Liver (tissue), 9 donors: Measurements from ENCODE around the gene CDH4. TPM values are rescaled to one million over a fixed set of nuclear protein-coding genes. Genes with fewer than 3 reads are reported as not detected.

Source experiments
- DNase-seq: peaks from one replicate; pipeline ENCODE4 v3.0.0-alpha.2; 2017; ENCODE audit warnings: low spot score
- H3K27ac ChIP-seq, 2 donors: one replicate each; pipeline ENCODE4 v1.7.0; 2013; ENCODE audit warnings: inconsistent platforms in 2 of 2, low read length in 2 of 2, control low read depth in 1 of 2, low read depth in 1 of 2, mild to moderate bottlenecking in 1 of 2
- H3K27me3 ChIP-seq, 4 donors: one replicate each; pipeline versions ENCODE4 v1.6.1 to v1.7.0; 2013; ENCODE audit warnings: low read length in 3 of 4, inconsistent platforms in 1 of 4, mild to moderate bottlenecking in 1 of 4, moderate library complexity in 1 of 4; ENCODE audit not compliant: control insufficient read depth in 4 of 4, insufficient read depth in 4 of 4
- H3K36me3 ChIP-seq, 4 donors: one replicate each; pipeline versions ENCODE4 v1.6.1 to v1.7.0; 2013; ENCODE audit warnings: low read length in 3 of 4, mild to moderate bottlenecking in 3 of 4, low read depth in 1 of 4, moderate library complexity in 1 of 4; ENCODE audit not compliant: control insufficient read depth in 4 of 4, insufficient read depth in 3 of 4
- H3K4me1 ChIP-seq, 4 donors: one replicate each; pipeline versions ENCODE4 v1.6.1 to v1.7.0; 2013; ENCODE audit warnings: low read length in 3 of 4, mild to moderate bottlenecking in 3 of 4, moderate library complexity in 1 of 4; ENCODE audit not compliant: control insufficient read depth in 4 of 4, insufficient read depth in 4 of 4
- H3K4me3 ChIP-seq, 3 donors: one replicate each; pipeline versions ENCODE4 v1.6.1 to v1.7.0; 2013; ENCODE audit warnings: low read length in 3 of 3, control low read depth in 1 of 3, low read depth in 1 of 3, mild to moderate bottlenecking in 1 of 3
- H3K9ac ChIP-seq, 2 donors: one replicate each; pipeline ENCODE4 v1.7.0; 2013; ENCODE audit warnings: low read length in 2 of 2, mild to moderate bottlenecking in 2 of 2, moderate library complexity in 2 of 2, control low read depth in 1 of 2, low read depth in 1 of 2
- H3K9me3 ChIP-seq, 4 donors: one replicate each; pipeline versions ENCODE4 v1.6.1 to v1.7.0; 2013; ENCODE audit warnings: low read length in 3 of 4; ENCODE audit not compliant: control insufficient read depth in 4 of 4
- EGR1 ChIP-seq, 2 donors: IDR thresholded peaks; 2 replicates each; pipeline ENCODE4 v1.6.1; 2016 to 2018; ENCODE audit warnings: antibody characterized with exemption in 2 of 2, low read depth in 2 of 2
- FOXA1 ChIP-seq: IDR thresholded peaks from 2 replicates; pipeline ENCODE4 v1.6.1; 2016; ENCODE audit warnings: antibody characterized with exemption
- FOXA2 ChIP-seq: IDR thresholded peaks from 2 replicates; pipeline ENCODE4 v1.6.1; 2016; ENCODE audit warnings: antibody characterized with exemption
- GABPA ChIP-seq, 2 donors: IDR thresholded peaks in 1 of 2; conservative IDR thresholded peaks in 1 of 2; 2 replicates each; pipeline ENCODE4 v1.6.1; 2016; ENCODE audit warnings: antibody characterized with exemption in 2 of 2, mild to moderate bottlenecking in 1 of 2, moderate library complexity in 1 of 2
- HNF4A ChIP-seq, 2 donors: conservative IDR thresholded peaks; 2 replicates each; pipeline ENCODE4 v1.6.1; 2016; ENCODE audit warnings: antibody characterized with exemption in 2 of 2, mild to moderate bottlenecking in 2 of 2
- HNF4G ChIP-seq: IDR thresholded peaks from 2 replicates; pipeline ENCODE4 v1.6.1; 2016; ENCODE audit warnings: antibody characterized with exemption
- JUND ChIP-seq, 2 donors: IDR thresholded peaks; 2 replicates each; pipeline ENCODE4 v1.6.1; 2016; ENCODE audit warnings: antibody characterized with exemption in 2 of 2
- NR2F2 ChIP-seq: IDR thresholded peaks from 2 replicates; pipeline ENCODE4 v1.6.1; 2016; ENCODE audit warnings: antibody characterized with exemption
- RAD21 ChIP-seq, 2 donors: IDR thresholded peaks; 2 replicates each; pipeline ENCODE4 v1.6.1; 2016; ENCODE audit warnings: antibody characterized with exemption in 2 of 2, mild to moderate bottlenecking in 2 of 2
- RXRA ChIP-seq, 2 donors: IDR thresholded peaks; 2 replicates each; pipeline ENCODE4 v1.6.1; 2017 to 2018; ENCODE audit warnings: antibody characterized with exemption in 2 of 2, mild to moderate bottlenecking in 1 of 2
- SP1 ChIP-seq: IDR thresholded peaks from 2 replicates; pipeline ENCODE4 v1.6.1; 2018; ENCODE audit warnings: antibody characterized with exemption, mild to moderate bottlenecking
- TAF1 ChIP-seq: conservative IDR thresholded peaks from 2 replicates; pipeline ENCODE4 v1.6.1; 2016; ENCODE audit warnings: antibody characterized with exemption, mild to moderate bottlenecking
- YY1 ChIP-seq: IDR thresholded peaks from 2 replicates; pipeline ENCODE4 v1.6.1; 2016; ENCODE audit warnings: antibody characterized with exemption, mild to moderate bottlenecking
- WGBS: extraction: QIAGEN DNeasy Blood & Tissue Kit; methylation state at CpG from one replicate; pipeline ENCODE4 v1.1.7; 2013; 5-methylcytosine and 5-hydroxymethylcytosine counted together
- polyA plus RNA-seq, 2 donors: library from polyadenylated mRNA; stranded (reverse) in 1 of 2; unstranded in 1 of 2; fragments of 200-250 nt in 1 of 2; fragments of >200 nt in 1 of 2; fragmentation: Nextera tagmentation in 1 of 2; extraction: Ambion mirVana in 1 of 2; gene quantifications; one replicate each; pipeline versions ENCODE4 v1.2.1 to v1.2.3, GENCODE V29; 2013 to 2015
- total RNA-seq, 2 donors: library from RNA; depleted of rRNA; stranded (reverse); fragments of >200 nt; gene quantifications; one replicate each; pipeline ENCODE4 v1.2.3, GENCODE V29; 2014
- TF ChIP-seq, protein P1 (sequence below): IDR thresholded peaks from 2 replicates; pipeline ENCODE4 v1.6.1; 2016; ENCODE audit warnings: antibody characterized with exemption, mild to moderate bottlenecking
- TF ChIP-seq, protein P2 (sequence below): IDR thresholded peaks from 2 replicates; pipeline ENCODE4 v1.6.1; 2016; ENCODE audit warnings: antibody characterized with exemption
- TF ChIP-seq, protein P3 (sequence below): IDR thresholded peaks from 2 replicates; pipeline ENCODE4 v1.6.1; 2016; ENCODE audit warnings: antibody characterized with exemption
- TF ChIP-seq, protein P4 (sequence below): fragments of 150-350 bp; IDR thresholded peaks from 2 replicates; pipeline ENCODE4 v1.5.1; 2017; ENCODE audit warnings: improper control_type of control experiment, low read depth, low read length; ENCODE audit not compliant: missing input control
- TF ChIP-seq, protein P5 (sequence below): IDR thresholded peaks from 2 replicates; pipeline ENCODE4 v1.6.1; 2016; ENCODE audit warnings: antibody characterized with exemption
- donor health status: healthy.
- donor health status: healthy.
- donor health status: healthy.
- donor health status: healthy.
- donor health status: healthy.

CDH4 gene
- total and polyA plus RNA-seq, 4 donors = 0.03 to 0.25 (median 0.19) TPM; not detected in 1

DNA sequence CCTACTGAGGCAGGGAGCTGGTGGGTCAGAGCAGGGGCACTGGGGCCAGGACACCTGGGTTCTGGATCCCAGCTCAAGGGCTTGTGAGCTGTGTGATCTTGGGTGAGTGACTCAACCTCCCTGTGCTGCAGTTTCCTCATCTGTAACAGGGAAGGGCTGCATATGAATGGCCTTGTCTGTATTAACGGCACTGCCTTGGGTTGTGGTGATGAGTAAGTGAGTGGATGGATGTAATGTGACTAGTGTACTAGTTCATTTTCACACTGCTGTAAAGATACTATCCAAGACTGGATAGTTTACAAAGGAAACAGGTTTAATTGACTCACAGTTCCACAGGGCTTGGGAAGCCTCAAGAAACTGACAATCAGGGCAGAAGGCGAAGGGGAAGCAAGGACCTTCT is 580.1 kb downstream of the CDH4 start:
- no peak for DNase-seq
- peaks cover 0 to 7% (median 0%) of the 10 kb centered on the region in 4 donors for H3K27me3 ChIP-seq
- H3K27ac ChIP-seq = no peak overlapping the region
- H3K36me3 ChIP-seq = no peaks in the 10 kb centered on the region
- WGBS = 68% methylated on average over 2 of the region's 2 CpGs
- H3K9ac ChIP-seq = no peak overlapping the region
- no peaks in the 10 kb centered on the region for H3K4me1 ChIP-seq
- H3K4me3 ChIP-seq = no peak overlapping the region
- peaks cover 0 to 5% (median 0%) of the 10 kb centered on the region in 4 donors for H3K9me3 ChIP-seq
- TF ChIP-seq, protein P1, sequence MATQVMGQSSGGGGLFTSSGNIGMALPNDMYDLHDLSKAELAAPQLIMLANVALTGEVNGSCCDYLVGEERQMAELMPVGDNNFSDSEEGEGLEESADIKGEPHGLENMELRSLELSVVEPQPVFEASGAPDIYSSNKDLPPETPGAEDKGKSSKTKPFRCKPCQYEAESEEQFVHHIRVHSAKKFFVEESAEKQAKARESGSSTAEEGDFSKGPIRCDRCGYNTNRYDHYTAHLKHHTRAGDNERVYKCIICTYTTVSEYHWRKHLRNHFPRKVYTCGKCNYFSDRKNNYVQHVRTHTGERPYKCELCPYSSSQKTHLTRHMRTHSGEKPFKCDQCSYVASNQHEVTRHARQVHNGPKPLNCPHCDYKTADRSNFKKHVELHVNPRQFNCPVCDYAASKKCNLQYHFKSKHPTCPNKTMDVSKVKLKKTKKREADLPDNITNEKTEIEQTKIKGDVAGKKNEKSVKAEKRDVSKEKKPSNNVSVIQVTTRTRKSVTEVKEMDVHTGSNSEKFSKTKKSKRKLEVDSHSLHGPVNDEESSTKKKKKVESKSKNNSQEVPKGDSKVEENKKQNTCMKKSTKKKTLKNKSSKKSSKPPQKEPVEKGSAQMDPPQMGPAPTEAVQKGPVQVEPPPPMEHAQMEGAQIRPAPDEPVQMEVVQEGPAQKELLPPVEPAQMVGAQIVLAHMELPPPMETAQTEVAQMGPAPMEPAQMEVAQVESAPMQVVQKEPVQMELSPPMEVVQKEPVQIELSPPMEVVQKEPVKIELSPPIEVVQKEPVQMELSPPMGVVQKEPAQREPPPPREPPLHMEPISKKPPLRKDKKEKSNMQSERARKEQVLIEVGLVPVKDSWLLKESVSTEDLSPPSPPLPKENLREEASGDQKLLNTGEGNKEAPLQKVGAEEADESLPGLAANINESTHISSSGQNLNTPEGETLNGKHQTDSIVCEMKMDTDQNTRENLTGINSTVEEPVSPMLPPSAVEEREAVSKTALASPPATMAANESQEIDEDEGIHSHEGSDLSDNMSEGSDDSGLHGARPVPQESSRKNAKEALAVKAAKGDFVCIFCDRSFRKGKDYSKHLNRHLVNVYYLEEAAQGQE = no peak
- TF ChIP-seq TAF1 (no peak), HNF4A (conservative IDR thresholded peaks at IDR 0.05) (no peak), RXRA (IDR thresholded peaks at IDR 0.05) (no peak), JUND (IDR thresholded peaks at IDR 0.05) (no peak), EGR1 (IDR thresholded peaks at IDR 0.05; ENCODE audit: low read depth in 2 of 2) (no peak), RAD21 (IDR thresholded peaks at IDR 0.05) (no peak), YY1 (no peak), FOXA2 (no peak), FOXA1 (no peak), SP1 (no peak), HNF4G (no peak), GABPA (IDR thresholded peaks at IDR 0.05 in 1 of 2, conservative IDR thresholded peaks at IDR 0.05 in 1 of 2) (no peak), NR2F2 (no peak)
- TF ChIP-seq, protein P2, sequence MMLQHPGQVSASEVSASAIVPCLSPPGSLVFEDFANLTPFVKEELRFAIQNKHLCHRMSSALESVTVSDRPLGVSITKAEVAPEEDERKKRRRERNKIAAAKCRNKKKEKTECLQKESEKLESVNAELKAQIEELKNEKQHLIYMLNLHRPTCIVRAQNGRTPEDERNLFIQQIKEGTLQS = no peak
- TF ChIP-seq, protein P3, sequence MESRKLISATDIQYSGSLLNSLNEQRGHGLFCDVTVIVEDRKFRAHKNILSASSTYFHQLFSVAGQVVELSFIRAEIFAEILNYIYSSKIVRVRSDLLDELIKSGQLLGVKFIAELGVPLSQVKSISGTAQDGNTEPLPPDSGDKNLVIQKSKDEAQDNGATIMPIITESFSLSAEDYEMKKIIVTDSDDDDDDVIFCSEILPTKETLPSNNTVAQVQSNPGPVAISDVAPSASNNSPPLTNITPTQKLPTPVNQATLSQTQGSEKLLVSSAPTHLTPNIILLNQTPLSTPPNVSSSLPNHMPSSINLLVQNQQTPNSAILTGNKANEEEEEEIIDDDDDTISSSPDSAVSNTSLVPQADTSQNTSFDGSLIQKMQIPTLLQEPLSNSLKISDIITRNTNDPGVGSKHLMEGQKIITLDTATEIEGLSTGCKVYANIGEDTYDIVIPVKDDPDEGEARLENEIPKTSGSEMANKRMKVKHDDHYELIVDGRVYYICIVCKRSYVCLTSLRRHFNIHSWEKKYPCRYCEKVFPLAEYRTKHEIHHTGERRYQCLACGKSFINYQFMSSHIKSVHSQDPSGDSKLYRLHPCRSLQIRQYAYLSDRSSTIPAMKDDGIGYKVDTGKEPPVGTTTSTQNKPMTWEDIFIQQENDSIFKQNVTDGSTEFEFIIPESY = no peak
- TF ChIP-seq, protein P4, sequence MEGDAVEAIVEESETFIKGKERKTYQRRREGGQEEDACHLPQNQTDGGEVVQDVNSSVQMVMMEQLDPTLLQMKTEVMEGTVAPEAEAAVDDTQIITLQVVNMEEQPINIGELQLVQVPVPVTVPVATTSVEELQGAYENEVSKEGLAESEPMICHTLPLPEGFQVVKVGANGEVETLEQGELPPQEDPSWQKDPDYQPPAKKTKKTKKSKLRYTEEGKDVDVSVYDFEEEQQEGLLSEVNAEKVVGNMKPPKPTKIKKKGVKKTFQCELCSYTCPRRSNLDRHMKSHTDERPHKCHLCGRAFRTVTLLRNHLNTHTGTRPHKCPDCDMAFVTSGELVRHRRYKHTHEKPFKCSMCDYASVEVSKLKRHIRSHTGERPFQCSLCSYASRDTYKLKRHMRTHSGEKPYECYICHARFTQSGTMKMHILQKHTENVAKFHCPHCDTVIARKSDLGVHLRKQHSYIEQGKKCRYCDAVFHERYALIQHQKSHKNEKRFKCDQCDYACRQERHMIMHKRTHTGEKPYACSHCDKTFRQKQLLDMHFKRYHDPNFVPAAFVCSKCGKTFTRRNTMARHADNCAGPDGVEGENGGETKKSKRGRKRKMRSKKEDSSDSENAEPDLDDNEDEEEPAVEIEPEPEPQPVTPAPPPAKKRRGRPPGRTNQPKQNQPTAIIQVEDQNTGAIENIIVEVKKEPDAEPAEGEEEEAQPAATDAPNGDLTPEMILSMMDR = no peak
- TF ChIP-seq, protein P5, sequence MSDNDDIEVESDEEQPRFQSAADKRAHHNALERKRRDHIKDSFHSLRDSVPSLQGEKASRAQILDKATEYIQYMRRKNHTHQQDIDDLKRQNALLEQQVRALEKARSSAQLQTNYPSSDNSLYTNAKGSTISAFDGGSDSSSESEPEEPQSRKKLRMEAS = no peak
